Astrocyte of the cerebellum (primary cell): ENCODE data around the gene CCN5.

Experiments
- DNase-seq: peaks from one replicate; pipeline ENCODE4 v3.0.0-alpha.2; 2011; ENCODE audit warnings: low read depth
- H3K4me3 ChIP-seq: 2 replicates; pipeline ENCODE4 v1.5.1; 2011; ENCODE audit warnings: mild to moderate bottlenecking, low read depth, low read length, moderate library complexity
- CTCF ChIP-seq: IDR thresholded peaks from 2 replicates; pipeline ENCODE4 v1.5.1; 2012; ENCODE audit warnings: low read length, low read depth, moderate library complexity, mild to moderate bottlenecking; ENCODE audit errors: missing control alignments
- in situ Hi-C: cut with HindIII; loops from 2 replicates; pipeline ENCODE4 v1.10.0; 2017; ENCODE audit warnings: low sequenced_read_pairs

The CCN5 gene

GRCh38 chr20:44723391-44723790 lies 8.2 kb downstream of the CCN5 start:
- no peak for TF ChIP-seq CTCF
- DNase-seq, result no peak
- no peak overlapping the region for H3K4me3 ChIP-seq
- in situ Hi-C loops, result no loop called here

- in situ Hi-C loops, result no loop called here
- DNase-seq, result no peak
Measured at GRCh38 chr20:44723798-44724362, 8.7 kb downstream of the CCN5 start.

GRCh38 chr20:44724423-44725091 lies 9.4 kb downstream of the CCN5 start:
- in situ Hi-C loops, result no loop called here
- no peak for DNase-seq
- H3K4me3 ChIP-seq, result no peak overlapping the region
- no peak for TF ChIP-seq CTCF

More at GRCh38 chr20:44723798-44724362, 8.7 kb downstream of the CCN5 start:
- H3K4me3 ChIP-seq, result no peak overlapping the region
- TF ChIP-seq CTCF, result no peak

- in situ Hi-C loops, result no loop called here
- DNase-seq, result no peak
- no peak for TF ChIP-seq CTCF
- H3K4me3 ChIP-seq, result no peak overlapping the region
Measured at GRCh38 chr20:44725837-44726236, 10.7 kb downstream of the CCN5 start.

- DNase-seq, result no peak
Measured at GRCh38 chr20:44727039-44727438, 11.9 kb downstream of the CCN5 start.

GRCh38 chr20:44727651-44728050 lies 12.5 kb downstream of the CCN5 start:
- DNase-seq, result no peak
- in situ Hi-C loops, result no loop called here
- H3K4me3 ChIP-seq, result no peak overlapping the region
- no peak for TF ChIP-seq CTCF

More at GRCh38 chr20:44727039-44727438, 11.9 kb downstream of the CCN5 start:
- no peak for TF ChIP-seq CTCF
- in situ Hi-C loops, result no loop called here
- no peak overlapping the region for H3K4me3 ChIP-seq
